ENCODE results near the gene PCDHGA4.
"Not testable (repeated sequence)": the region's sequence is repeated elsewhere in the genome, so short reads cannot be mapped to it uniquely, and the experiment has no call there.

Gene PCDHGA4

GRCh38 chr5:141375444-141376155 lies 20.8 kb downstream of the PCDHGA4 start:
- not testable (repeated sequence) for DNase-seq (ENCODE audit: extremely low spot score, insufficient read length, low read depth); FAIRE-seq

DNA sequence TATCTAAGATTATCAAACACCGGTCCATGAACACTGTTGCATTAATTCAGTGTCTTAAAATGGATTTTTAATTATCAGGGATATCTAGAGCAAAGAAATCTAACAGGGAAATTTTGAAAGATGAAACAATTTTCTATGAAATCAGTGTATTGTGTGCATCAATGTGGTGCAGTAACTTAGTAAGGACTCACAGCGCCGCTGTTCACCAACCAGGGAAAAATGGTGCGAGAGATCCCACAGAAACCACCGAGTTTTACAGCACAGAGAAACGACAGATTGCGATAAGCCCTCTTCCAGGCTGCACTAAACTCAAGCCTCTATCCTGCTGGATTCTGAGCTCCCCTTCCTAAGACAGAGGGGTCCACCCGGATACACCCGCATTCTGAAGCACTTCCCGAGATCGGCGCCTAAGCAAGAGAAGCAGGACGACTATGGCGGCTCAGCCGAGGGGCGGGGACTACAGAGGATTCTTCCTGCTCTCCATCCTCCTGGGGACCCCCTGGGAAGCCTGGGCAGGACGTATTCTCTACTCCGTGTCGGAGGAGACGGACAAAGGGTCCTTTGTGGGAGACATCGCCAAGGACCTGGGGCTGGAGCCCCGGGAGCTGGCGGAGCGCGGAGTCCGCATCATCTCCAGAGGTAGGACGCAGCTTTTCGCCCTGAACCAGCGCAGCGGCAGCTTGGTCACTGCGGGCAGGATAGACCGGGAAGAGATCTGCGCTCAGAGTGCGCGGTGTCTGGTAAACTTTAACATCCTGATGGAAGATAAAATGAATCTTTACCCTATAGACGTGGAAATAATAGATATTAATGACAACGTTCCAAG lies 27.9 kb downstream of the PCDHGA4 start, which contains the start of gene PCDHGA7:
Gene PCDHGA7, plus strand, starts transcription at position 274 of the 826 bp plus-strand sequence. Its CDS starts 158 bp downstream, at position 432.
- DNase-seq (ENCODE audit: extremely low spot score, insufficient read length, low read depth) (no peak), FAIRE-seq (no peak)

GRCh38 chr5:141383345-141383744 lies 28.5 kb downstream of the PCDHGA4 start:
- FAIRE-seq, result no peak
- no peak for DNase-seq (ENCODE audit: extremely low spot score, insufficient read length, low read depth)

- FAIRE-seq, result no peak
- no peak for DNase-seq (ENCODE audit: extremely low spot score, insufficient read length, low read depth)
Observed at GRCh38 chr5:141384471-141385267, 29.8 kb downstream of the PCDHGA4 start.

GRCh38 chr5:141387557-141388311 lies 32.9 kb downstream of the PCDHGA4 start, which contains the start of gene PCDHGB4:
Gene PCDHGB4, plus strand, starts transcription at chr5:141387698. Its CDS starts 187 bp downstream, at chr5:141387885.
- peak; percentile 49 for FAIRE-seq

GRCh38 chr5:141388661-141389060 lies 33.8 kb downstream of the PCDHGA4 start:
- DNase-seq (ENCODE audit: extremely low spot score, insufficient read length, low read depth), result no peak
- FAIRE-seq, result no peak

More at GRCh38 chr5:141387557-141388311, 32.9 kb downstream of the PCDHGA4 start, which contains the start of gene PCDHGB4:
- DNase-seq (ENCODE audit: extremely low spot score, insufficient read length, low read depth), result not testable (repeated sequence)

GRCh38 chr5:141389153-141390042 lies 34.6 kb downstream of the PCDHGA4 start:
- DNase-seq (ENCODE audit: extremely low spot score, insufficient read length, low read depth) (no peak), FAIRE-seq (no peak)

DNA sequence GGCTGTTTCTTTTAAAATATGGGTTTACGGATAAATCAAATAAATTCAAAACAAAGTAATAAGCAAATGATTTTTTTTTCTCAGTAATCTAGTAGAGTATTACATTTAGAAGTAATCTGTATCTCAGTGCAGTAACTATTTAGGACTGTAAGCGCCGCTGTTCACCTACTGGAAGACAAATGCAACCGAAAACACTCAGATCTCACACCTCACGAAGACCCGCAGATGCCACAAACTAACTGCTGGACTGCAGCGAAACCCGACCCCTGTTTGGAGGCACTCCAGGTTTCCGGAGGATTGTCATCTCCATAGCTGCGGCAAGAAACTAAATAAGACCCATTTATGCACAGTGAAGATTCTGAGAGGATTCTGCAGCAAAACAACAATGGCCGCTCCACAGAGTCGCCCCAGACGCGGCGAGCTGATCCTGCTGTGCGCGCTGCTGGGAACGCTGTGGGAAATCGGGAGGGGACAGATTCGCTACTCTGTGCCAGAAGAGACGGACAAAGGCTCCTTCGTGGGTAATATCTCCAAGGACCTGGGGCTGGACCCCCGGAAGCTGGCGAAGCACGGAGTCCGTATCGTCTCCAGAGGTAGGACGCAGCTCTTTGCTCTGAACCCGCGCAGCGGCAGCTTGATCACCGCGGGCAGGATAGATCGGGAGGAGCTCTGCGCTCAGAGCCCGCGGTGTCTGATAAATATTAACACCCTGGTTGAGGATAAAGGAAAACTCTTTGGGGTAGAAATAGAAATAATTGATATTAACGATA lies 37.8 kb downstream of the PCDHGA4 start, which contains the start of gene PCDHGA8:
Gene PCDHGA8, plus strand, starts transcription at position 205 of the 770 bp plus-strand sequence. Its CDS starts 181 bp downstream, at position 386.
- no peak for FAIRE-seq
- DNase-seq (ENCODE audit: extremely low spot score, insufficient read length, low read depth), result no peak

GRCh38 chr5:141393267-141393666 lies 38.4 kb downstream of the PCDHGA4 start:
- FAIRE-seq (no peak), DNase-seq (ENCODE audit: extremely low spot score, insufficient read length, low read depth) (no peak)

DNA sequence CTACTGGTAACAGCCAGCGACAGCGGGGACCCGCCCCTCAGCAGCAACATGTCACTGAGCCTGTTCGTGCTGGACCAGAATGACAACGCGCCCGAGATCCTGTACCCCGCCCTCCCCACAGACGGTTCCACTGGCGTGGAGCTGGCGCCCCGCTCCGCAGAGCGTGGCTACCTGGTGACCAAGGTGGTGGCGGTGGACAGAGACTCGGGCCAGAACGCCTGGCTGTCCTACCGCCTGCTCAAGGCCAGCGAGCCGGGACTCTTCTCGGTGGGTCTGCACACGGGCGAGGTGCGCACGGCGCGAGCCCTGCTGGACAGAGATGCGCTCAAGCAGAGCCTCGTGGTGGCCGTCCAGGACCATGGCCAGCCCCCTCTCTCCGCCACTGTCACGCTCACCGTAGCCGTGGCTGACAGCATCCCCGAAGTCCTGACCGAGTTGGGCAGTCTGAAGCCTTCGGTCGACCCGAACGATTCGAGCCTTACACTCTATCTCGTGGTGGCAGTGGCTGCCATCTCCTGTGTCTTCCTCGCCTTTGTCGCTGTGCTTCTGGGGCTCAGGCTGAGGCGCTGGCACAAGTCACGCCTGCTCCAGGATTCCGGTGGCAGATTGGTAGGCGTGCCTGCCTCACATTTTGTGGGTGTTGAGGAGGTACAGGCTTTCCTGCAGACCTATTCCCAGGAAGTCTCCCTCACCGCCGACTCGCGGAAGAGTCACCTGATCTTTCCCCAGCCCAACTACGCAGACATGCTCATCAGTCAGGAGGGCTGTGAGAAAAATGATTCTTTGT lies 39.8 kb downstream of the PCDHGA4 start:
- not testable (repeated sequence) for FAIRE-seq; DNase-seq (ENCODE audit: extremely low spot score, insufficient read length, low read depth)

- FAIRE-seq; DNase-seq (ENCODE audit: extremely low spot score, insufficient read length, low read depth): not testable (repeated sequence)
Observed at GRCh38 chr5:141397756-141398551, 43.1 kb downstream of the PCDHGA4 start, which contains the start of gene PCDHGB5. Gene PCDHGB5, plus strand, starts transcription at chr5:141397947. Its CDS starts 181 bp downstream, at chr5:141398128.

DNA sequence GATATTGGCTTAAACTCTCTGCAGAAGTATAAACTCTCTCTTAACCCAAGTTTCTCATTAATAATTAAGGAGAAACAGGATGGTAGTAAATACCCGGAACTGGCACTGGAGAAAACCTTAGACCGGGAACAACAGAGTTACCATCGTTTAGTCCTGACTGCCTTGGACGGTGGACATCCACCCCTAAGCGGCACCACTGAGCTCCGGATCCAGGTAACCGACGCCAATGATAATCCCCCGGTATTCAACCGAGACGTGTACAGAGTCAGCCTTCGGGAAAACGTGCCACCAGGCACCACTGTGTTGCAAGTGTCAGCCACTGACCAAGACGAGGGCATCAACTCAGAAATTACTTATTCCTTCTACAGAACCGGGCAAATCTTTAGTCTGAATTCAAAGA lies 43.8 kb downstream of the PCDHGA4 start:
- FAIRE-seq, result no peak
- DNase-seq (ENCODE audit: extremely low spot score, insufficient read length, low read depth), result no peak

DNA sequence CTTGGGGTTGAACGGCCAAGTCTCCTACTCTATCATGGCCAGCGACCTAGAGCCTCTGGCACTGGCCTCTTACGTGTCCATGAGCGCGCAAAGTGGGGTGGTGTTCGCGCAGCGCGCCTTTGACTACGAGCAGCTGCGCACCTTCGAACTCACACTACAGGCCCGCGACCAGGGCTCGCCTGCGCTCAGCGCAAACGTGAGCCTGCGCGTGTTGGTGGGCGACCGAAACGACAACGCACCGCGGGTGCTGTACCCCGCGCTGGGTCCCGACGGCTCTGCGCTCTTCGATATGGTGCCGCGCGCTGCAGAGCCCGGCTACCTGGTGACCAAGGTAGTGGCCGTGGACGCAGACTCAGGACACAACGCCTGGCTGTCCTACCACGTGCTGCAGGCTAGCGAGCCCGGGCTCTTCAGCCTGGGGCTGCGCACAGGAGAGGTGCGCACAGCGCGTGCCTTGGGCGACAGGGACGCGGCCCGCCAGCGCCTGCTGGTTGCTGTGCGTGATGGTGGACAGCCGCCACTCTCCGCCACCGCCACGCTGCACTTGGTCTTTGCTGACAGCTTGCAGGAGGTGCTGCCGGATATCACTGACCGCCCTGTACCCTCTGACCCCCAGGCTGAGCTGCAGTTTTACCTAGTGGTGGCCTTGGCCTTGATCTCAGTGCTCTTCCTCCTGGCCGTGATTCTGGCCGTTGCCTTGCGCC lies 44.9 kb downstream of the PCDHGA4 start:
- no peak for DNase-seq (ENCODE audit: extremely low spot score, insufficient read length, low read depth)
- FAIRE-seq, result no peak

DNA sequence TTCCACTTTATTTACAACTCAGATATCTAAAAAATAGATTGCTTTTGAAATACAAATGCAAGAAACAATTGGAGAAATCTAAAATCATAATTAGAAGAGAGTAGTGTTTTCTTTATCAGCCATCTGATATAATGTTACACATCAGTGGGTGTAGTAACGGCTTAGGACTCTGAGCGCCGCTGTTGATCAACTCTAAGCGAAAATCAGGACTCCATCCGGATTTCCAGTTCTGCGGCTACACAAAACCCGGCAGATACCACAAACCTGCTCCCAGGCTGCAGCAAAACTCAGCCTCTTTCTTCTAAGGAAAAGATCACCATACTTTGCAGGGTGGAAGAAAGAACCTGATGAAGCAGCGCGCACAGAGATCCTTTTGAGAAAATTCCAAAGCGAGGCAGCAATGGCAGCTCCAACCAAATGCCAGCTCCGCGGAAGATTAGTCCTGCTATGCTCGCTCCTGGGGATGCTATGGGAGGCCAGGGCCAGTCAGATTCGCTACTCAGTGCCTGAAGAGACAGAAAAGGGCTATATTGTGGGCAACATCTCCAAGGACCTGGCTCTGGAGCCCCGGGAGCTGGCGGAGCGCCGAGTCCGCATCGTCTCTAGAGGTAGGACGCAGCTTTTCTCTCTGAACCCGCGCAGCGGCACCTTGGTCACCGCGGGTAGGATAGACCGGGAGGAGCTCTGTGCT lies 47.9 kb downstream of the PCDHGA4 start, which contains the start of gene PCDHGA9:
Gene PCDHGA9, plus strand, starts transcription at position 226 of the 691 bp plus-strand sequence. Its CDS starts 175 bp downstream, at position 401.
- DNase-seq (ENCODE audit: extremely low spot score, insufficient read length, low read depth), result no peak
- no peak for FAIRE-seq

DNA sequence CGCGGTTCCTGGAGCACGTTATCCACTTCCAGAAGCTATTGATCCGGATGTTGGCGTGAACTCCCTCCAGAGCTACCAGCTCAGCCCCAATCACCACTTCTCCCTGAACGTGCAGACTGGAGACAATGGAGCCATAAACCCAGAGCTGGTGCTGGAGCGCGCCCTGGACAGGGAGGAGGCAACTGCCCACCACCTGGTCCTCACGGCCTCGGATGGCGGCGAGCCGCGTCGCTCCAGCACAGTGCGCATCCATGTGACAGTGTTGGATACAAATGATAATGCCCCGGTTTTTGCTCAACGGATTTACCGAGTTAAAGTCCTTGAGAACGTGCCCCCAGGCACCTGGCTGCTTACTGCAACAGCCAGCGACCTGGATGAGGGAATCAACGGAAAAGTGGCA lies 48.6 kb downstream of the PCDHGA4 start:
- no peak for FAIRE-seq

More for the DNA sequence above, 48.6 kb downstream of the PCDHGA4 start:
- DNase-seq (ENCODE audit: extremely low spot score, insufficient read length, low read depth), result no peak

All from GM18507 (cell line).